CD1c-positive myeloid dendritic cell (primary cell): ENCODE measurements around the gene CLSTN1.
A peak's percentile ranks its signal among the peaks of the same experiment; 100 is the strongest.

Experiments
- DNase-seq: peaks from one replicate; pipeline ENCODE4 v3.0.0-alpha.2; 2016; ENCODE audit errors: extremely low spot score

Gene CLSTN1

DNA sequence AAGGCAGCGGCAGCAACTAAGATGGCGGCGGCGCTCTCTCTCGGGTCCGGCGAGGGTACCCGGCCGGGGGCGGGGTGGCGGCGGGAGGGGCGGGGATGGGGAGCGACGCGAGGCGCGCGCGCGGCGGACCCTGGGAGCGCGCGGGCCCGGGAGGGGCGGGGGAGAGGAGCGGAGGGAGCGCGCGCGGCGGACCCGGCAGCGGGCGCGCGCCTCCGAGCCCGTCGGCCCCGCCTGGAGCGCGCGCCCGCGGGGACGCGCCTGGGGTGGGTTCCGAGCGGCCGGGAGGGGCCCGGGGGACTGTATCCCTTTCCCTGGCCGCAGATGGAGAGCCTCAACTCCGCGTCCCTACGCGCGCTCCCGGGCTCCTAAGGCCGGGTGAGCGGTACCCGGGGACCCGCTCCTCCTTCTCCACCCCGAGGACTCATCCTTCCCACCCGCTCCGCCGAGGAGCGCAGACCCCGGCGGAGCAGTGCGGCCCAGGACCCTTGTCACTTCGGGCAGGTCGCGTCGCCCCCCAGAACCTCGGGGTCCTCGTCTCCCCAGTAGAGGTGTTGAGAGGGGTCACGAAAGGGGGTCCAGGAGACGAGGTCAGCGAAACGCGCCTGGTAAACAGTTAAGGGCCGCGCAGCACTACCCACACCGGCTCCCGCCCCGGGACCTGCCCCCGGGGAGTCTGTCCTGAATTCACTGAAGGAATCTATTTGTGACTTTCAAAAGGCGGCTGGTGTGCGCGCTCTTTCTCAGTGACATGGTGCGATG is at the start of gene CLSTN1:
CLSTN1 (minus strand) TSS at position 23 of the 759 bp plus-strand sequence. CDS start 232 bp downstream, outside the sequence.
- peak; percentile 88 for DNase-seq

DNA sequence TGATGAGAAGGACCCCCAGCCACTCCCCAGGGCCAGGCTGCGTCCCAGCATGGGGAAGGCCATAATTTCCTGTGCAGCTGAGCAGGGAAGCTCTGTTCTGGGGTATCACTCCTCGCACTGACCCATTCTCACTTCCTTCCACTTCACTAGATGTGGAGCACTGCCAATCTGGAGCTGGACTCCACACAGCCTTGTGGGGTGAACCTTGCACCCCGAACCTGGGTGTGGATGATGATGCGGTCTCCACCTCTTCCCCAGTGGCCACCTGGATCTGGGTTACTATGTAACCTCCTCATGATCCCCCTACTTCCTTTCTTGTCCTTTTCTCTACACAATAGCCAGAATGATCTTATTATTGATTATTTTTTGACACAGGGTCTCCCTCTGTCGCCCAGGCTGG is 49.6 kb upstream of the CLSTN1 start:
- DNase-seq: no peak

DNA sequence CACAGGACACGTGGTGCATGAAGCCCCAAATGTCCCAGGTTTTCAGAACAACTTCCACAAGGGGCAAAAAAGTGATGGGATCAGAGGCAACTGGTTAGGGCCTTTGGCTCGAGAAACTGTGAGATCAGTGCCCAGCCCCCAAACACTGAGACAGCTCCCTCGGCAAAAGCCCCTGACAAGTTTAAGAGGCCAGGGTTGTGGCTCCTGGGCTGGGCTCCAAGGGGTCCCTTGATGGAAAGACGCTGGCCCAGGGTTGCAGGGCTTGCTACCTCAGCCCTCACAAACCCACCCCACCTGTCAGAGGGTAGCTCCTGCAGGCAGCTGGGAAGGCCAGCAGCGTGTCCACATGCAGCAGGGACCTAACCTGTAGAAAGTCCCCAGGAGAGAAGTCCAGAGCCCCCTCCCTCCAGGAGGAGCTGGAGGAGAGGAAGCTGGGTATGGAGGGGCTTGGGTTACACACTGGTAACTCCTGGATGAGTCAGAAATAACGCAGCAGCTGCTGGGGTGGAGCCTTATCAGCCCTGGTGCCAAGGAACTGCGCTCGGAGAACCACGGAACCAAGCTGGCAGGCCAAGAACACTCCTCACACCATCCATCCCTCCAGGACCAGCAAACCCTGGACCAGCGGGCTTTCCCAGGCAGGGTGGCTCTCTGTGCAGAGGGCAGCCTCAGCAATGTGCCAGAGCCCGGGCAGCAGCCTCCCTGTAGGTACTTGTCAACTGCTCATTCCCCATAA is 48.8 kb upstream of the CLSTN1 start:
- DNase-seq: no peak

- DNase-seq: no peak
Measured at GRCh38 chr1:9871707-9872425, 48.1 kb upstream of the CLSTN1 start.

GRCh38 chr1:9871021-9871420 is 47.3 kb upstream of the CLSTN1 start:
- DNase-seq: no peak

DNA sequence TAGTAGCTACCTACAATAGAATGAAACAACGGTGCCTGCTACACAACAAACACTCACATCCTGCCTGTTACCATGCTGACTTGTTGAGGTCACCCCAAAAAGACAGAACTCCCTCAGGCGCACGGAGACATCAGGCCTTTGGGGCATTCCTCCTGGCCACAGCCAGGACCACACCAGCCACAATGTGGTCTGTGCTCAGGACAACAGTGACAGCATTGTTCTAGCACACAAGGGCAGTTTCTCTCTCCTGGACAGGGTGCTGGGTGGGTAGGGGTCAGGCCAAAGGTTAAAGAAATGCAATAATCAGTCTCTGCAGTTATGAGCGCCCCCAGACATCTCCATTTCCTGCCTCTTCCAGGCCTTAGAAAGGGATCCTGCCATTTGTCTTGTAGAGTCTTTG is 46.8 kb upstream of the CLSTN1 start:
- no peak for DNase-seq

DNA sequence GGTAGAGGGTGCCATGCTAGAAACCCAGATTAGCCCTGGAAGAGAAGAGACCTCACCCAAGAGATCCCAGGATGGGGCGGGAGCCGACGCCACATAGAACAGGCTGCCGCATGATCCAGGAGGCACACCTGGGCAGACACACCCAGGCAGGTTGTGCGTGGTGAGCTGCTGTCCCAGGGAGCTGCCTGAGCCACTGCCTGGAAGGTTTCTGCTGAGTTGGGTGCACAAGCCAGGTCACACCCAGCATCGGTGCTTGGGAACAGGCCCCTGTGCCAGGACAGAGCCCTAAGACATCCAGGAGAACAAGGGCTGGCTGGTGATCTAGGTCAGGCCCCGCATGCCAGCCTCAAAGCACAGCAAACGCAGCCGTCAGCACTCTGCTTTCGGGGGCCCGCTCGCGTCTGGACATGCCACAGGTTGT is 46.1 kb upstream of the CLSTN1 start:
- no peak for DNase-seq

DNA sequence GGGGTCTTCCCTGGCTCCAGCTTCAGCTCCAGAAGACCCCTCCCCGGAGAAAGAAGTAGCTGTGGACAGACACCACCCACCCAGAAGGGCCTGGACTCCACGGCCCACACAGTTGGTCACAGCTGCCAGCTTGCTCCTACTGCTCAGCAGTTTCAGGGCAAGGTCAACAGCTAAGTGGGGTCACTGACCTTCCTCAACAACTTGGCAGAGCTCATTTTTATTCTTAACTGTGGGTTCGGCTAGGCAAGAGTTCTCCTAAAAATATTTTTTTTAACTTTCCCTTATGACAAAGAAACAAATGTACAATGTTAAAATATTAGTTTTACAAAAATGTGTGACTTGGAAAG is 44.5 kb upstream of the CLSTN1 start:
- DNase-seq: no peak

DNA sequence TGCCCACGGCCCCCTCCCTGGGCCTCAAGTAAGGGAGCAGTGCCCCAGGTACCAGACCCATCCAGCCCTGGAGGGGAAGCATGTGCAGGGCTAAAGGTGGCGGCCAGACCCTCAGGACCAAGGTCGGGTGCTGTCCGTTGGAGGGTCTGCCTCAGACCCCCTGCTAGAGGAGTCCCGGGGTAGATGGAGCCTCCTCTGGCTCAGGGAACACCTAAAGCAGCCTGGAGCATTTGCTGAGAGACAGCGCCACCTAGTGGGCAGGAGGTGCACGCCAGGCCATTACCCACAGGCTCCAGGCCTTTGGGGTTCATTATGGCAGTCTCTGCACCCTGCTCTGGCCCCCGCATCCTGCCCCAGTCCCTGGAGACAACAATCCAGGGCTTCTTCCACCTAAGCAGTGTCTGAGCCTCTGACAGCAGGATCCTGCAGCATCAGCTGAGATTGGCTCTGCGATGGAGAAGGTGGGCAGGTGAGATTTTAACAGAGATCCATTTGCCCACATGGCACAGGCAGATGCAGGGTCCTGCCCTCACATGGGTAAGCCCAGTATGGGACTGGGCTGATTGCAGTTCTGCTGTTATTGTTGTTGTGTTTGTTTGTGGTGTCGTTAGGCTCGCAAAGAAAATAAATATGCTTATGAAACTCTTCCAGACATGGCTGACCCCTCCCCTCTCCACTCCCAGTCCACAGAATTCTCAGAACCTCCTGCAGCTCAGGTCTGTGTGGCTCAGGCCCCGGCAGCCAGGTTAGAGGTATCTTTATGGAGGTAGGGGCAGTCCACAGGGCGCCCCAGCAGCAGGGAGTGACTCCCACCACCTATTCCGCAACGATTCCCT is 43.9 kb upstream of the CLSTN1 start:
- peak; percentile 88 for DNase-seq

DNA sequence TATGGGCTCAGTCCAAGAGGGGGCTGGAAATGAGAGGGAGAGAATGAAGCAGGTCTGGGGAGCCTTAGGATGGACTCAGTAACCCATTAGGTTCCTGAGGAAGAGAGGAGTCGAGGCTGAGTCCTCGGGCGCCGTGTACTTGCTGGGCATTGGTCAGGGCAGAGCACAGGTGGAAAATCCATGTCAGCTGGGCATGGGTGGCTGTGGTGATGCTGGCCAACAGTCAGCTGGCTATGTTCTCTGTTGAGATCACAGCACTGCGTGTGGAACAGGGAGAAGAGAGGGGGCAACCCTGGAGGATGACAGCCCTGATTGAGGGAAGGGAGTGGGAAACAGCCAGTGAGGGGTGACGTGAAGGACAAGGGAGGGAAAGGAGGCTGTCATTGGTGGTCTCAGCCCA is 43.1 kb upstream of the CLSTN1 start:
- no peak for DNase-seq

GRCh38 chr1:9865724-9866123 is 42.0 kb upstream of the CLSTN1 start:
- no peak for DNase-seq

- no peak for DNase-seq
Measured at GRCh38 chr1:9863371-9863770, 39.6 kb upstream of the CLSTN1 start.

- DNase-seq: no peak
Measured at GRCh38 chr1:9861360-9861759, 37.6 kb upstream of the CLSTN1 start.

DNA sequence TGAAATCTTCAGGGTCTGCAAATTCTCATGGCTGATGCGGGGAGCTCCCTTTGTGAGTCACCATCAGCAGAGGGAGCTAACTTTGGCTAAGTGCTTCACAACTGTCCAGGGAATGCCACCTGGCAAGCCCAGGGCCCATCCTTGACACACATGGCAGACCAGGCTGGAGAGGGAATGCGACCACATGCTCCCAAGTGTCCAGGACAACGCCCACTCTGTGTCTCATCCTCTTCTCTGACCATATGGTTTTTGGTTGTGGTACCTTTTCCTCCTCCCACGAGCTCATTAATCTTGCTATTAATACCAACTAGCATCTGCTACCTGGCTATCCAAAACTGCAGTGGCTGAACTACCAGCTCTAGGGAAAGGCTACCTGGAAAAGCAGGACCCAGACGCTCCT is 37.1 kb upstream of the CLSTN1 start:
- no peak for DNase-seq

DNA sequence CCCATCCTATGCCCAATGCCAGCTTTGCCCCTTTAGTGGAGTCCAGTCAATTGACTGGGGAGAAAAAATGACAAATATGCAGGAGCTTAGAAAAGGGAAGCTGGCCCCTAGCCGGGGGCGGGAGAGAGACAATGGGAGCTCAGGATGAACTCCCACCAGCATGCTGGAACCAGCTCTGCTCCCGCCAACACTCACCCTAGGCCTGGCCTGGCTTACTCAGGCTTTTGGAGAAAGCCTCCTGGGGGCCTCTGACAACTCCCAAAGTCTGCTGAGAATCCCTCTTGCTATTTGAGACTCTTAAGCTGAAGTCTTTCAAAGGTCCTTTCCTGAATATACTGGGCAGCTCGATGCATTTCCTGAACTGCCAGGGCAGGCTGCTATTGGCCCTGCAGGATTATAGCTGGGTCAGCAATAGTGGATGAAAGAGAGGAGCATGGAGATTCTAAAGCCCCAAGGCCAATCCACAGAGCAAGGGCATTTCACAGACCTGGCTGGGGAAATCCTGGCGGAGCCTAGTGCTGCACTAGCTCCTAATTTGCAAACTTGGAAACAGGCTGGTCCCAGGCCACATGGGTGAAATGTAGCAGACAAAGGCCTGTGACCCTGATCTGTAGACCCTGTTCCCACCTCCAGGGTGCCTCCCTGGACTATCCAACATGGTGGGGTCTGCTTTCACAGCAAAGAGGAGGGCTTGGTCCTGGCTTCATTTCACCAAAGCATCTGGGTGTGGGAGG is 35.7 kb upstream of the CLSTN1 start:
- peak; percentile 46 for DNase-seq

DNA sequence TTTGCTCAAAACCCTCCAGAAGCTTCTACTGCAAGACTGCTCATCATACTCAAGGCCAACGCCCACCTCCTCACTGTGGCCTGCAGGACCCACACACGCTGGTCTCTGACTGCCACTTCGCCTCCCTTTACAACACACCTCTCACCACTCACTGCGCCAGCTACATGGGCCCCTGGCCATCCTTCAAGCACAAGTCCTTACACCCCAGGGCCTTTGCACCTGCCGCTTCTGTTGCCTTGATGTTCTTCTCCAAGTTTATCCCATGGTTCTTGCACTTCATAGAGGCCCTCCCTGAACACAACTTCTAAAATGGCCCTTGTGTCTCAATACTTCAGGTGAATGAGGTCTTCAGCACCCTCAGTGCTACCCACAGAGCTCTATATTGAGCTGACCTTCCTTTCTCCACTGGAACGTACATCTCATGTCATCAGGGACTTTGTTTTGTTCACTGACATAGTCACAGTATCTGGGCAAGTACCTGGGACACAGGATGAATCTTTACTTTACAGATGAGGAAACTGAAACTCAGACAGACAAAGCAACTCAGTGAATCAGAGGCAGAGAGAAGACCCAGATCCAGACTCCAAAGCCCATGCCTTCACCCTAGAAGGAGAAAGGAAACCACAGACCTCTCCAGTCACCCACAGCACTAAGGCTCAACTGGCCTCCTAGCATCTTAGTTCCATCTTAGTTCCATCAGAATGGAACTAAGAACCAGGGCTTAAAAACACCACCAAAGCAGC is 34.7 kb upstream of the CLSTN1 start:
- DNase-seq: no peak

DNA sequence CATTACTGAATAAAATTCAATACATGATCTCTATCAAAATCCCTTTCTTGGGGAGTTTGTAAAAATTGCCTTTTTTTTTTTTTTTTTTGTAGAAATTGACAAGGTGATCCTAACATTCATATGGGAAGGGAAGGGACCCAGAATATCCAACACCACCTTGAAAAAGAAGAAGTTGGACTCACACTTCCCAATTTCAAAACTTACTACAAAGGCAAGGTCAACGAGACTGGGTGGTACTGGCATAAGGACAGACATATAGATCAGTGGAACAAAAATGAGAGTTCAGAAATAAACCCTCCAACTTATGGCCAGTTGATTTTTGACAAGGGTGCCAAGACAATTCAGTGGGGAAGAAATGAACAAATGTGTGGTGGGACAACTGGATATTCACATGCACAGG is 31.4 kb upstream of the CLSTN1 start:
- DNase-seq: peak; percentile 41

- peak; percentile 19 for DNase-seq
Measured at GRCh38 chr1:9853249-9853595, 29.5 kb upstream of the CLSTN1 start.

GRCh38 chr1:9852410-9853248 is 28.9 kb upstream of the CLSTN1 start:
- no peak for DNase-seq

DNA sequence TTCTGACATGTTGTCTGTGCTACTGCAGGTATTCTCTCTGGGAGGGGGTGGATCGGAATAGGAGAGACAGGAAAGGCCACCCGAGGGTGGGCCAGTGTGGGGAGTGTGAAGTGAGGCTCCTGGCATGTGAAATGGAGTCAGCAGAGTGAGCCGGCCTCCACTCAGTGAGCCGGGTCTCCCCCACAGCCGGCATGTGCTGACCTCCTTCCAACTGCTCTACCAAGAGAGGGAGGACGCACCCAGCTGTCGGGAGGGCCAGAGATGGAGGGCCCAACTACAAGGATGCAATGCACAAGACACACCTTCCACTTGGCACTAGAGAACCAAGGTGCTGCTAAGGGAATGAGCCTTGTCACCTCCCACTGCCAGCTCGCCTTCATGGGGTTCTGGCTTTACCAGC is 28.2 kb upstream of the CLSTN1 start:
- DNase-seq: no peak
